CD4-positive, alpha-beta T cell (primary cell): ENCODE data around the gene CCDC12. TPM values are rescaled to one million over a fixed set of nuclear protein-coding genes. Genes with fewer than 3 reads are reported as not detected.

ENCODE experiments used
- ATAC-seq: fragments of 200-7000 bp; cut with Tn5 transposase; one replicate; pipeline ENCODE4 v1.10.0; 2022; ENCODE audit warnings: mild to moderate bottlenecking; ENCODE audit not compliant: poor library complexity
- CTCF ChIA-PET: fragments of 350-600 bp; sonication (Branson Sonifier 250); formaldehyde crosslinking; loops from one replicate; lab custom pipeline; 2021; ENCODE audit warnings: antibody characterized with exemption, inconsistent platforms; lab: Charles Lee
- POLR2A ChIA-PET: fragments of 350-600 bp; sonication (Branson Sonifier 250); formaldehyde crosslinking; loops from one replicate; lab custom pipeline; 2021; ENCODE audit warnings: antibody characterized with exemption, inconsistent platforms; lab: Charles Lee
- DNase-seq, 14 experiments: peaks; one replicate each; pipeline ENCODE4 v3.0.0-alpha.2; 2013 to 2020; ENCODE audit warnings: mixed read lengths in 2 of 14
- H3K27ac ChIP-seq, 2 donors: one replicate each; pipeline versions ENCODE4 v1.5.1 to v1.7.0; 2013; ENCODE audit warnings: low read length in 2 of 2, low read depth in 1 of 2, mild to moderate bottlenecking in 1 of 2
- H3K27me3 ChIP-seq, 2 experiments: 1 replicate in 1 of 2; 2 replicates in 1 of 2; pipeline versions ENCODE4 v1.6.1 to v1.7.0; 2013; ENCODE audit warnings: low read length in 2 of 2, control low read depth in 1 of 2, mild to moderate bottlenecking in 1 of 2, moderate library complexity in 1 of 2; ENCODE audit not compliant: insufficient read depth in 2 of 2, control insufficient read depth in 1 of 2
- H3K36me3 ChIP-seq: one replicate; pipeline ENCODE4 v1.6.1; 2013; ENCODE audit warnings: low read length, control low read depth; ENCODE audit not compliant: insufficient read depth
- H3K4me1 ChIP-seq: one replicate; pipeline ENCODE4 v1.6.1; 2013; ENCODE audit warnings: low read length, control low read depth; ENCODE audit not compliant: insufficient read depth
- H3K4me3 ChIP-seq: one replicate; pipeline ENCODE4 v1.5.1; 2013; ENCODE audit warnings: mild to moderate bottlenecking, low read length, moderate library complexity
- H3K9me3 ChIP-seq, 2 experiments: 1 replicate in 1 of 2; 2 replicates in 1 of 2; pipeline versions ENCODE4 v1.6.1 to v1.7.0; 2013; ENCODE audit warnings: low read length in 2 of 2, mild to moderate bottlenecking in 2 of 2, control low read depth in 1 of 2, moderate library complexity in 1 of 2; ENCODE audit not compliant: control insufficient read depth in 1 of 2, insufficient read depth in 1 of 2
- H3K27ac Mint-ChIP-seq: one replicate; pipeline ENCODE4 v1.8.0; 2020; ENCODE audit warnings: mixed read lengths
- H3K27me3 Mint-ChIP-seq: one replicate; pipeline ENCODE4 v1.8.0; 2021; ENCODE audit warnings: mixed read lengths
- H3K36me3 Mint-ChIP-seq: one replicate; pipeline ENCODE4 v1.8.0; 2021; ENCODE audit warnings: low read depth, mixed read lengths
- H3K4me1 Mint-ChIP-seq: one replicate; pipeline ENCODE4 v1.8.0; 2021; ENCODE audit warnings: low read depth, mixed read lengths
- H3K4me3 Mint-ChIP-seq: one replicate; pipeline ENCODE4 v1.8.0; 2020; ENCODE audit warnings: mild to moderate bottlenecking, mixed read lengths
- H3K9me3 Mint-ChIP-seq: one replicate; pipeline ENCODE4 v1.8.0; 2020; ENCODE audit warnings: mixed read lengths
- intact Hi-C, 2 experiments: fragments of 100-400 bp; cut with DNase I in 1 of 2; cut with micrococcal nuclease in 1 of 2; formaldehyde crosslinking; loops; one replicate each; pipeline versions ENCODE4 v1.15.1 to v1.9.0; 2023 to 2025; cut with DNase I, micrococcal nuclease
- total RNA-seq, 174 experiments: library from RNA in 2 of 174; stranded (reverse) in 2 of 174; gene quantifications; one replicate each; pipeline ENCODE4 v1.2.3 and lab custom pipeline; 2021 to 2026
- TF ChIP-seq, protein P1 (sequence below): fragments of 200-600 bp; IDR thresholded peaks from one replicate; pipeline ENCODE4 v1.8.0; 2022; ENCODE audit warnings: antibody characterized with exemption, mild to moderate bottlenecking

Gene CCDC12
- total RNA-seq, 2 experiments from 2014 or later = 57.5 to 59.5 TPM

DNA sequence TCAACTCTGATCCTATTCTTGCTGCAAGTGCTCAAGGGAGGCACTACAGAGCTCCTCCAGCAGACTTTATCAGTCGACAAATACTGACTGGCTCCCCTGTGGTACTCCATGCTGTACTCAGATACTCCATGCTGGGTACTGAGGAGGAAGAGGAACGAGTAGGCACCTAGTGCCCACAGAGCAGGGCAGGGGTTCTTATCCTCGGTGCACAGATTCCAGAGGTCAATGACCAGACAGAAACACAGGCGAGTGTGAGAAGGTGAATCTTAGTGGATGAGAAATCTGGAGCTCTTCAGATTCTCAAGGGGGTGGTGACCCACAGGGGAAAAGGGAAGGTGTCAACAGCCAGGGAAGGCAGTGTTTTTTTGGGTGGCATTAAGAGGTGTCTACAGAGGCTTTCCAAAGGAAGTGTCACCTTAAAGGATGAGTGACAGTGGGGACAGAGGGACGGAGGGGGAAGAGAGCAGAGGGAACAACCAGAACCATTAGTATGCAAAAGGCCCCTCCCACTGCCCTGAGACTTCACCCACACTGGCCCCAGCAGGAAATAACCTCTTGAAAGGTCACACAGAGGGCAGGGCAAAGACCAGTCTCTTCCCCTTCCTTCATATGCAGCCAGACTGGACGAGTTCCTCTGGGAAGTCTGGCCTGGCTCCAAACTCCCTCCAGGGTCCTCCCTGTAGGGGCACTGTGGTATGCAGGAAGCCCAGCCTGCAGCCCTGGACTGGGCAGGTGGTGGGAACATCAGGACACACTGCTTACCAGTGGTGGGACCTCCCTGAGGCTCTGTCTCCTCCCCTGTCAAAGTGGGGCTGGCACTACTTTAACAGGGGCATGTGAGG lies 27.5 kb downstream of the CCDC12 start:
- intact Hi-C loops = loop anchor here in 1 of 2 experiments (1.0 to 10.0 kb wide), 2 partner anchors 27 to 106 kb away; partner anchors contain the start of gene CCDC12
- Mint-ChIP-seq H3K4me1 (peaks cover 92% of the 10 kb centered on the region), H3K9me3 (no peaks in the 10 kb centered on the region), H3K36me3 (peaks cover 28% of the 10 kb centered on the region), H3K27ac (peak overlapping the region; percentile 92), H3K4me3 (peak overlapping the region; percentile 59), H3K27me3 (no peaks in the 10 kb centered on the region)
- peak overlapping the region; percentile 64 to 86 for H3K27ac ChIP-seq
- H3K36me3 ChIP-seq = peaks cover 16% of the 10 kb centered on the region
- peaks cover 93% of the 10 kb centered on the region for H3K4me1 ChIP-seq
- no peaks in the 10 kb centered on the region for H3K9me3 ChIP-seq
- ATAC-seq (no peak), DNase-seq (peak in 4 of 14 experiments; percentile 23 to 63 (median 56))
- H3K4me3 ChIP-seq = no peak overlapping the region
- TF ChIP-seq, protein P1, sequence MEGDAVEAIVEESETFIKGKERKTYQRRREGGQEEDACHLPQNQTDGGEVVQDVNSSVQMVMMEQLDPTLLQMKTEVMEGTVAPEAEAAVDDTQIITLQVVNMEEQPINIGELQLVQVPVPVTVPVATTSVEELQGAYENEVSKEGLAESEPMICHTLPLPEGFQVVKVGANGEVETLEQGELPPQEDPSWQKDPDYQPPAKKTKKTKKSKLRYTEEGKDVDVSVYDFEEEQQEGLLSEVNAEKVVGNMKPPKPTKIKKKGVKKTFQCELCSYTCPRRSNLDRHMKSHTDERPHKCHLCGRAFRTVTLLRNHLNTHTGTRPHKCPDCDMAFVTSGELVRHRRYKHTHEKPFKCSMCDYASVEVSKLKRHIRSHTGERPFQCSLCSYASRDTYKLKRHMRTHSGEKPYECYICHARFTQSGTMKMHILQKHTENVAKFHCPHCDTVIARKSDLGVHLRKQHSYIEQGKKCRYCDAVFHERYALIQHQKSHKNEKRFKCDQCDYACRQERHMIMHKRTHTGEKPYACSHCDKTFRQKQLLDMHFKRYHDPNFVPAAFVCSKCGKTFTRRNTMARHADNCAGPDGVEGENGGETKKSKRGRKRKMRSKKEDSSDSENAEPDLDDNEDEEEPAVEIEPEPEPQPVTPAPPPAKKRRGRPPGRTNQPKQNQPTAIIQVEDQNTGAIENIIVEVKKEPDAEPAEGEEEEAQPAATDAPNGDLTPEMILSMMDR = no peak
- CTCF ChIA-PET = interaction anchor here (1.7 to 2.6 kb wide), 3 partner anchors 10 to 49 kb away, joined by 6 to 10 read pairs (median 9); no protein-coding TSS in a partner anchor
- POLR2A ChIA-PET = interaction anchor here (1.5 kb wide), 1 partner anchor 38 kb away, joined by 4 read pairs; no protein-coding TSS in a partner anchor
- H3K27me3 ChIP-seq = no peaks in the 10 kb centered on the region

DNA sequence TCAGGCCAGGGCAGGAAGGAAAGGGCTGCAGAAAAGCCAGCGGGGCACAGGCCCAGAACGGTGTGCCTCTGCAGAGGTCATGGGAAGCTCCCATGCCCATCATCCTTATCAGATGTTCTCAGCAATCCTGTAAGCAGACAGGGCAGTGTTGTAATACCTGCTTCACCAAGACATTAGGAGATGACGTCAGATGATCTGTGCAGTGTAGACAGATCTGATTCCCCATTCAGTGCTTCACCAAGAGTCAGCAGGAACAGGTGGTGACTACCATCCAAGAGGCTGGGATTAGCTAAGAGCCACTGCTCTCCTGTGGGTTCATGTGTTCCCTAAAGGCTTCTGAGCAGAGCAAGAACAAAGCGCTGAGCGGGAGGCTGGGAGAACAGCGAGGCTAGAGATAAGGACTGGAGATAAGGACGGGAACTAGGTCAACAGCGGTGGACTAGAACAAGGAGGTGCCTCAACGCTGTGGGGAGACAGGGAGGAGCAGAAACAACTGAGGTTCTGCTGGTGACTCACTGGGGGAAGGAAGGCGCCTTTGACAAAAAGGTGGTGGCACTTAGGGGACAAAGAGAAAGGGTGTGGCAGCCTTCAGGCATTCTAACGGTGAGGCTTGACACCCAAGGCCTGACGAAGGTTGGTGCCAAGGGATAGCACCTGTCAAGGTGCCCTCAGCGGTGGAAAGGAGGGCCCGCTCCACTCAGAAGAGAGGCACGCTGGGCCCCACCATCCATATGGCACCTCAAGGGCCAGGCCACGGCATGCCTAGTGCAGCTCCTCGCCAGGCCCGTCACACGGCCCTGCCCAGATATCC lies 28.4 kb downstream of the CCDC12 start:
- H3K27ac Mint-ChIP-seq = peak overlapping the region; percentile 92
- no peaks in the 10 kb centered on the region for H3K27me3 Mint-ChIP-seq
- CTCF ChIA-PET = interaction anchor here (1.1 to 2.6 kb wide), 8 partner anchors 11 to 50 kb away, joined by 3 to 11 read pairs (median 6); partner anchors contain the start of gene NBEAL2
- ATAC-seq (peak; percentile 77), DNase-seq (peak; percentile 51 to 94 (median 70))
- H3K36me3 Mint-ChIP-seq = peaks cover 28% of the 10 kb centered on the region
- peaks cover 84% of the 10 kb centered on the region for H3K4me1 Mint-ChIP-seq
- H3K9me3 Mint-ChIP-seq = no peaks in the 10 kb centered on the region
- Histone ChIP-seq H3K4me1 (peaks cover 93% of the 10 kb centered on the region), H3K27ac (peak overlapping the region; percentile 64 to 86), H3K27me3 (no peaks in the 10 kb centered on the region), H3K9me3 (no peaks in the 10 kb centered on the region), H3K4me3 (peak overlapping the region; percentile 1), H3K36me3 (peaks cover 18% of the 10 kb centered on the region)
- TF ChIP-seq, protein P1 = no peak
- POLR2A ChIA-PET = interaction anchor here (0.6 to 2.2 kb wide), 3 partner anchors 19 to 39 kb away, joined by 3 to 10 read pairs (median 4); partner anchors contain the start of gene NBEAL2
- H3K4me3 Mint-ChIP-seq = peak overlapping the region; percentile 59
- intact Hi-C loops = loop anchor here in 1 of 2 experiments (1.0 to 10.0 kb wide), 2 partner anchors 28 to 107 kb away; partner anchors contain the start of gene CCDC12

DNA sequence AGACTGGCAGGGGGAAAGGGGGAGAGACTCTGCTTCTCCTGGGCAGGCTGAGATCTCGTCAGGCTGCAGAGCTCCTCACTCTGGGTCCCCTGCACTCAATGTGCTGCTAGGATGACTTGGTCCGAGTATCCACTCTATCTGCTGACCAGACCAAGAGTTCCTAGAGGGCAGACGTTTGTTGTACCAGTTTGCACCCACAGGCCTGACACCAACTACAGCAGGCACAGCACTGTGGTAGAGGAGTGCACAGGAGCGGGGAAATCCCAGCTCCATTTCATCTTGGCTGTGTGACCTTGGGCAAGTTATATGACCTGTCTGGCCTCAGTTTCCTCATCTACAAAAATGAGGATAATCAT lies 29.0 kb downstream of the CCDC12 start:
- ChIA-PET CTCF (interaction anchor here (1.1 to 2.6 kb wide), 9 partner anchors 12 to 51 kb away, joined by 3 to 11 read pairs (median 6); partner anchors contain the start of genes CCDC12 and NBEAL2), POLR2A (interaction anchor here (0.6 to 2.2 kb wide), 4 partner anchors 16 to 40 kb away, joined by 3 to 10 read pairs (median 4); partner anchors contain the start of gene NBEAL2)
- intact Hi-C loops = loop anchor here in 1 of 2 experiments (10.0 kb wide), 1 partner anchor 107 kb away; no protein-coding TSS in a partner anchor
- Histone ChIP-seq H3K27ac (peak overlapping the region; percentile 64 to 86), H3K4me3 (peak overlapping the region; percentile 1), H3K9me3 (no peaks in the 10 kb centered on the region), H3K4me1 (peaks cover 93% of the 10 kb centered on the region), H3K27me3 (no peaks in the 10 kb centered on the region), H3K36me3 (peaks cover 24% of the 10 kb centered on the region)
- DNase-seq = peak in 2 of 14 experiments; percentile 63 to 71
- Mint-ChIP-seq H3K9me3 (no peaks in the 10 kb centered on the region), H3K27ac (peak overlapping the region; percentile 92), H3K4me3 (peak overlapping the region; percentile 59), H3K36me3 (peaks cover 32% of the 10 kb centered on the region), H3K27me3 (no peaks in the 10 kb centered on the region), H3K4me1 (peaks cover 82% of the 10 kb centered on the region)
- peak; percentile 7 for ATAC-seq
- TF ChIP-seq, protein P1 = no peak
